Adipocyte (in vitro differentiated cells): ENCODE data around the gene OR5AR1.

Experiments used
- DNase-seq: peaks from one replicate; pipeline ENCODE4 v3.0.0-alpha.2; 2015; ENCODE audit warnings: low read depth
- H3K27me3 ChIP-seq: replicated peaks from 2 replicates; pipeline ENCODE4 v1.7.0; 2013; ENCODE audit warnings: mild to moderate bottlenecking, low read length, moderate library complexity; ENCODE audit not compliant: control insufficient read depth, insufficient read depth
- H3K36me3 ChIP-seq: 2 replicates; pipeline ENCODE4 v1.7.0; 2013; ENCODE audit warnings: low read length, mild to moderate bottlenecking, moderate library complexity; ENCODE audit not compliant: control insufficient read depth, insufficient read depth, severe bottlenecking
- H3K4me1 ChIP-seq: 2 replicates; pipeline ENCODE4 v1.7.0; 2013; ENCODE audit warnings: mild to moderate bottlenecking, low read length, moderate library complexity; ENCODE audit not compliant: control insufficient read depth, insufficient read depth
- H3K4me3 ChIP-seq: 2 replicates; pipeline ENCODE4 v1.7.0; 2013; ENCODE audit warnings: mild to moderate bottlenecking, low read length, moderate library complexity
- H3K9ac ChIP-seq: 2 replicates; pipeline ENCODE4 v1.7.0; 2013; ENCODE audit warnings: mild to moderate bottlenecking, low read length, moderate library complexity
- H3K9me3 ChIP-seq: 2 replicates; pipeline ENCODE4 v1.7.0; 2013; ENCODE audit warnings: mild to moderate bottlenecking, low read length, moderate library complexity; ENCODE audit not compliant: control insufficient read depth

OR5AR1 gene

GRCh38 chr11:56698795-56699194, 35.3 kb downstream of the OR5AR1 start, which contains the start of gene OR9G1:
OR9G1 (plus strand) TSS chr11:56699095; CDS start chr11:56700388, 1,293 bp downstream.
- H3K27me3 ChIP-seq = no peaks in the 10 kb centered on the region
- H3K36me3 ChIP-seq = no peaks in the 10 kb centered on the region
- no peak within 1 kb of the TSS for H3K4me3 ChIP-seq
- no peaks in the 10 kb centered on the region for H3K4me1 ChIP-seq
- H3K9ac ChIP-seq = no peak within 1 kb of the TSS
- no peaks in the 10 kb centered on the region for H3K9me3 ChIP-seq
- no peak for DNase-seq

DNA sequence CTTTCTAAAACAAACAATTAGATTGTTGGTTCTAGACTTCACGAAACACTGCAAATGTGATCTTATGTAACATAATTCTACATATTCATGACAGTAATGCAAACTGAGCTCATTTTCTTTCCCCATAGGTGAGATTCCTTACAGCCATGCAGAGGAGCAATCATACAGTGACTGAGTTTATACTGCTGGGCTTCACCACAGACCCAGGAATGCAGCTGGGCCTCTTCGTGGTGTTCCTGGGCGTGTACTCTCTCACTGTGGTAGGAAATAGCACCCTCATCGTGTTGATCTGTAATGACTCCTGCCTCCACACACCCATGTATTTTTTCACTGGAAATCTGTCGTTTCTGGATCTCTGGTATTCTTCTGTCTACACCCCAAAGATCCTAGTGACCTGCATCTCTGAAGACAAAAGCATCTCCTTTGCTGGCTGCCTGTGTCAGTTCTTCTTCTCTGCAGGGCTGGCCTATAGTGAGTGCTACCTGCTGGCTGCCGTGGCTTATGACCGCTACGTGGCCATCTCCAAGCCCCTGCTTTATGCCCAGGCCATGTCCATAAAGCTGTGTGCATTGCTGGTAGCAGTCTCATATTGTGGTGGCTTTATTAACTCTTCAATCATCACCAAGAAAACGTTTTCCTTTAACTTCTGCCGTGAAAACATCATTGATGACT, 36.9 kb downstream of the OR5AR1 start:
- Histone ChIP-seq H3K4me3 (no peak overlapping the region), H3K4me1 (no peaks in the 10 kb centered on the region), H3K9ac (no peak overlapping the region), H3K9me3 (no peaks in the 10 kb centered on the region), H3K36me3 (no peaks in the 10 kb centered on the region), H3K27me3 (no peaks in the 10 kb centered on the region)
- no peak for DNase-seq

DNA sequence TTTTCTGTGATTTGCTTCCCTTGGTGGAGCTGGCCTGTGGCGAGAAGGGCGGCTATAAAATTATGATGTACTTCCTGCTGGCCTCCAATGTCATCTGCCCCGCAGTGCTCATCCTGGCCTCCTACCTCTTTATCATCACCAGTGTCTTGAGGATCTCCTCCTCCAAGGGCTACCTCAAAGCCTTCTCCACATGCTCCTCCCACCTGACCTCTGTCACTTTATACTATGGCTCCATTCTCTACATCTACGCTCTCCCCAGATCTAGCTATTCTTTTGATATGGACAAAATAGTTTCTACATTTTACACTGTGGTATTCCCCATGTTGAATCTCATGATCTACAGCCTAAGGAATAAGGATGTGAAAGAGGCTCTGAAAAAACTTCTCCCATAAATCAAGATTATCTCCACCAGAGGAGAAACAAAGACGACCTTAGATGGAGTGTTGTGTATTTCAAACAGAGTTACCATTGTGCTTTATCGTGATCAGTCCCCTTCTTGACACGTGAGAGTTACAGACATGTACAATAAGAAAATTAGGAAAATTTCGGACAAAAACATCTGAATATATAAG, 37.5 kb downstream of the OR5AR1 start:
- no peak overlapping the region for H3K9ac ChIP-seq
- H3K4me1 ChIP-seq = no peaks in the 10 kb centered on the region
- no peak overlapping the region for H3K4me3 ChIP-seq
- H3K9me3 ChIP-seq = no peaks in the 10 kb centered on the region
- H3K36me3 ChIP-seq = no peaks in the 10 kb centered on the region
- no peak for DNase-seq
- H3K27me3 ChIP-seq = no peaks in the 10 kb centered on the region

DNA sequence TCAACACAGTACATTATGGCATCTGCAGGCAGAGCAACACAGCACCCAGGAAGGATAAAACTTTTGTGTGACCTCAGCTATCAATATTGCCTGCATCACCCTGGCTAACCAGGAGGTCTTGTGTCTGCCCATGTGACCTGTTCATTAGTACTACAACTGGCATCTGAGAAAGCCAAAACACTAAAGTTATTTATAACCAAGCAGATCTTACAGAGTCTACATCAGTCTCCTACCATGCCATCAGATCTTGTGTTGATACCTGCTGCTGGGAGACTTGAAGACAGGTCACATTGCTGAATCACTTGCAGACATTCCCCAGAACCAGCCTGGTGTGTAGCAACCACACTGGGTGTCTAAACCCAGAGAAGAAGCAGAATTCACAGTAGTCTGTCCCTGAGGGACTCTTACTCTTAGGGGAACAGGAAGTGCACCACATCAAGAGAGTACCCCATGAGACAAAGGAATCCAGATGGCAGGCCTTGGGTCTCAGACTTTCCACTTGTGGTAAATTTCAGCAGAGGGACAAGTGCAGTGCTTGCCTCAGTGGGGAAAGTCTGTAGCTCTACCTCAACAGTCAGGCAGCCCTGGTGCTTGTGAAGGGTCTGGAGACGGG, 42.4 kb downstream of the OR5AR1 start:
- no peak for DNase-seq
- Histone ChIP-seq H3K4me1 (no peaks in the 10 kb centered on the region), H3K9ac (no peak overlapping the region), H3K4me3 (no peak overlapping the region), H3K27me3 (no peaks in the 10 kb centered on the region), H3K9me3 (no peaks in the 10 kb centered on the region), H3K36me3 (no peaks in the 10 kb centered on the region)

GRCh38 chr11:56706486-56706885, 43.0 kb downstream of the OR5AR1 start:
- H3K27me3 ChIP-seq = no peaks in the 10 kb centered on the region
- no peak for DNase-seq
- H3K36me3 ChIP-seq = no peaks in the 10 kb centered on the region
- H3K4me3 ChIP-seq = no peak overlapping the region
- H3K9ac ChIP-seq = no peak overlapping the region
- no peaks in the 10 kb centered on the region for H3K4me1 ChIP-seq
- H3K9me3 ChIP-seq = no peaks in the 10 kb centered on the region

GRCh38 chr11:56714206-56714605, 50.7 kb downstream of the OR5AR1 start:
- Histone ChIP-seq H3K9me3 (no peaks in the 10 kb centered on the region), H3K36me3 (no peaks in the 10 kb centered on the region), H3K9ac (no peak overlapping the region), H3K4me1 (no peaks in the 10 kb centered on the region), H3K27me3 (no peaks in the 10 kb centered on the region), H3K4me3 (no peak overlapping the region)
- no peak for DNase-seq
